ENCODE results near the gene PARVB.

GRCh38 chr22:44165286-44165874 is 141.3 kb downstream of the PARVB start:
- TF ChIP-seq, protein P1, sequence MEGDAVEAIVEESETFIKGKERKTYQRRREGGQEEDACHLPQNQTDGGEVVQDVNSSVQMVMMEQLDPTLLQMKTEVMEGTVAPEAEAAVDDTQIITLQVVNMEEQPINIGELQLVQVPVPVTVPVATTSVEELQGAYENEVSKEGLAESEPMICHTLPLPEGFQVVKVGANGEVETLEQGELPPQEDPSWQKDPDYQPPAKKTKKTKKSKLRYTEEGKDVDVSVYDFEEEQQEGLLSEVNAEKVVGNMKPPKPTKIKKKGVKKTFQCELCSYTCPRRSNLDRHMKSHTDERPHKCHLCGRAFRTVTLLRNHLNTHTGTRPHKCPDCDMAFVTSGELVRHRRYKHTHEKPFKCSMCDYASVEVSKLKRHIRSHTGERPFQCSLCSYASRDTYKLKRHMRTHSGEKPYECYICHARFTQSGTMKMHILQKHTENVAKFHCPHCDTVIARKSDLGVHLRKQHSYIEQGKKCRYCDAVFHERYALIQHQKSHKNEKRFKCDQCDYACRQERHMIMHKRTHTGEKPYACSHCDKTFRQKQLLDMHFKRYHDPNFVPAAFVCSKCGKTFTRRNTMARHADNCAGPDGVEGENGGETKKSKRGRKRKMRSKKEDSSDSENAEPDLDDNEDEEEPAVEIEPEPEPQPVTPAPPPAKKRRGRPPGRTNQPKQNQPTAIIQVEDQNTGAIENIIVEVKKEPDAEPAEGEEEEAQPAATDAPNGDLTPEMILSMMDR (IDR thresholded peaks at IDR 0.05), result no peak
- TF ChIP-seq POLR2A (IDR thresholded peaks at IDR 0.05), result no peak

All from esophagus squamous epithelium (tissue), 4 donors.